Calu3 (cell line): Measurements from ENCODE around the gene KRT8. TPM values are rescaled to one million over a fixed set of nuclear protein-coding genes. Genes with fewer than 3 reads are reported as not detected.
A peak's percentile ranks its signal among the peaks of the same experiment; 100 is the strongest.

Source experiments
- BruUV-seq: library from RNA; stranded (reverse); fragments of 400-500 nt; replicated peaks from 2 replicates; lab custom pipeline; 2021; lab: Mats Ljungman, UMichigan
- CTCF ChIA-PET: fragments of 300-600 bp; sonication (Branson Sonifier 250); formaldehyde crosslinking; loops from one replicate; lab custom pipeline; 2022; ENCODE audit warnings: antibody characterized with exemption; lab: Charles Lee
- DNase-seq: peaks from one replicate; pipeline ENCODE4 v3.0.0; 2022
- H3K27ac Mint-ChIP-seq: one replicate; pipeline ENCODE4 v1.8.0; 2022; ENCODE audit warnings: mixed read lengths; ENCODE audit not compliant: unreplicated experiment
- H3K27me3 Mint-ChIP-seq: one replicate; pipeline ENCODE4 v1.8.0; 2022; ENCODE audit warnings: mixed read lengths; ENCODE audit not compliant: unreplicated experiment
- H3K36me3 Mint-ChIP-seq: one replicate; pipeline ENCODE4 v1.8.0; 2022; ENCODE audit warnings: mild to moderate bottlenecking, moderate library complexity, mixed read lengths; ENCODE audit not compliant: insufficient read depth, unreplicated experiment
- H3K4me1 Mint-ChIP-seq: one replicate; pipeline ENCODE4 v1.8.0; 2022; ENCODE audit warnings: mild to moderate bottlenecking, low read depth, mixed read lengths; ENCODE audit not compliant: unreplicated experiment
- H3K4me3 Mint-ChIP-seq: one replicate; pipeline ENCODE4 v1.8.0; 2022; ENCODE audit warnings: mild to moderate bottlenecking, low read depth, moderate library complexity, mixed read lengths; ENCODE audit not compliant: unreplicated experiment
- H3K9me3 Mint-ChIP-seq: one replicate; pipeline ENCODE4 v1.8.0; 2022; ENCODE audit warnings: low read depth, mixed read lengths; ENCODE audit not compliant: unreplicated experiment
- intact Hi-C: fragments of 100-400 bp; cut with micrococcal nuclease; formaldehyde crosslinking; loops from one replicate; pipeline ENCODE4 v1.10.0; 2022; ENCODE audit not compliant: unreplicated experiment
- total RNA-seq: library from RNA; stranded (reverse); gene quantifications from 2 replicates; pipeline ENCODE4 v1.2.3, GENCODE V29; 2022
- TF ChIP-seq, protein P1 (sequence below): fragments of 200-600 bp; IDR thresholded peaks from one replicate; pipeline ENCODE4 v1.8.0; 2022; ENCODE audit warnings: antibody characterized with exemption; ENCODE audit not compliant: unreplicated experiment

Gene KRT8
- total RNA-seq, 1 experiment from 2014 or later: 2,474 TPM

DNA sequence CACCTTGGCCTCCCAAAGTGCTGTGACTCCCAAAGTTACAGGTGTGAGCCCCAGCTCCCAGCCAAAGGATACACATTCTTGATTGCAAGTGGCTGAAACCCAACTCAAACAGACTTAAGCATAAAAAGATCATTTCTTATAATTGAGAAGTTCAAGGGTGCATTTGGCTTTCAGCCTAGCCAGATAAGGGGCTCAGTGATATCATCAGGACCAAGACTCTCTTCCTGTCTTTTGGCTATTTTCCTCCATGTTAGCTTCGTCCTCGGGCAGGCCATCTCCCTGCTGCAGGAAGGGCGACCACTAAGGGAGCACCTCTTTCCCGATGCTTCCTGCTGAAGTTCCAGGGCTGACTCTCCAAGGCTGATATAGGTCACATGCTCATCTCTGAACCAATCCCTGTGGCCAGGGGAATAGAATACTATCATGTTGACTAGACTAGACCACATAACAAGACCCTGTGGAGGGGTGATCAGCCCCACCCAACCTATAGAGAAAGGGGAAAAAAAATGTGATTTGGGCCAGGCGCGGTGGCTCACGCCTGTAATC is 9.8 kb upstream of the KRT8 start:
- no peaks in the 10 kb centered on the region for H3K27me3 Mint-ChIP-seq
- no peak for DNase-seq
- no peaks in the 10 kb centered on the region for H3K36me3 Mint-ChIP-seq
- H3K27ac Mint-ChIP-seq: no peak overlapping the region
- H3K4me1 Mint-ChIP-seq: peaks cover 15% of the 10 kb centered on the region
- BruUV-seq: no TSS peak
- CTCF ChIA-PET: no interaction called here
- intact Hi-C loops: no loop called here
- TF ChIP-seq, protein P1, sequence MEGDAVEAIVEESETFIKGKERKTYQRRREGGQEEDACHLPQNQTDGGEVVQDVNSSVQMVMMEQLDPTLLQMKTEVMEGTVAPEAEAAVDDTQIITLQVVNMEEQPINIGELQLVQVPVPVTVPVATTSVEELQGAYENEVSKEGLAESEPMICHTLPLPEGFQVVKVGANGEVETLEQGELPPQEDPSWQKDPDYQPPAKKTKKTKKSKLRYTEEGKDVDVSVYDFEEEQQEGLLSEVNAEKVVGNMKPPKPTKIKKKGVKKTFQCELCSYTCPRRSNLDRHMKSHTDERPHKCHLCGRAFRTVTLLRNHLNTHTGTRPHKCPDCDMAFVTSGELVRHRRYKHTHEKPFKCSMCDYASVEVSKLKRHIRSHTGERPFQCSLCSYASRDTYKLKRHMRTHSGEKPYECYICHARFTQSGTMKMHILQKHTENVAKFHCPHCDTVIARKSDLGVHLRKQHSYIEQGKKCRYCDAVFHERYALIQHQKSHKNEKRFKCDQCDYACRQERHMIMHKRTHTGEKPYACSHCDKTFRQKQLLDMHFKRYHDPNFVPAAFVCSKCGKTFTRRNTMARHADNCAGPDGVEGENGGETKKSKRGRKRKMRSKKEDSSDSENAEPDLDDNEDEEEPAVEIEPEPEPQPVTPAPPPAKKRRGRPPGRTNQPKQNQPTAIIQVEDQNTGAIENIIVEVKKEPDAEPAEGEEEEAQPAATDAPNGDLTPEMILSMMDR: no peak
- H3K4me3 Mint-ChIP-seq: no peak overlapping the region
- H3K9me3 Mint-ChIP-seq: no peaks in the 10 kb centered on the region

DNA sequence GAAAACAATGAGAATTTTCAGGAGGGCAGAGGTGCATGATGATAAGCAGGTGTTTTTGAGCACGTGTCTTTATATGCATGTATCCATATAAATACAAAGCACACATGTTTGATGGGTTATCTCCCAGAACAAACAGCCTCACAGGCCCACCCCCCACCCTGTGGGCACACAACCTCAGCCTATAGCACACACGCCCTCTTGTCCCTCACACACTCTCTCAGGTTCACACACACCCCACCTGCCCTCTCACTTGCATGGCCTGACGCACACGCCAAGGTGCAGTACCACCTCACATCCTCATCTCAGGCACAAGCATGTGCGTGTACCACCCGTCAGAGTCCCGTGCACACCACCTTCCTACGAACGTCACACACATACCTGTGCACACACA is 8.6 kb upstream of the KRT8 start:
- Mint-ChIP-seq H3K27ac (no peak overlapping the region), H3K4me1 (peaks cover 27% of the 10 kb centered on the region), H3K9me3 (no peaks in the 10 kb centered on the region), H3K36me3 (peaks cover 3% of the 10 kb centered on the region), H3K27me3 (no peaks in the 10 kb centered on the region), H3K4me3 (no peak overlapping the region)
- intact Hi-C loops: no loop called here
- CTCF ChIA-PET: no interaction called here
- no peak for DNase-seq
- BruUV-seq: no TSS peak
- TF ChIP-seq, protein P1: no peak

DNA sequence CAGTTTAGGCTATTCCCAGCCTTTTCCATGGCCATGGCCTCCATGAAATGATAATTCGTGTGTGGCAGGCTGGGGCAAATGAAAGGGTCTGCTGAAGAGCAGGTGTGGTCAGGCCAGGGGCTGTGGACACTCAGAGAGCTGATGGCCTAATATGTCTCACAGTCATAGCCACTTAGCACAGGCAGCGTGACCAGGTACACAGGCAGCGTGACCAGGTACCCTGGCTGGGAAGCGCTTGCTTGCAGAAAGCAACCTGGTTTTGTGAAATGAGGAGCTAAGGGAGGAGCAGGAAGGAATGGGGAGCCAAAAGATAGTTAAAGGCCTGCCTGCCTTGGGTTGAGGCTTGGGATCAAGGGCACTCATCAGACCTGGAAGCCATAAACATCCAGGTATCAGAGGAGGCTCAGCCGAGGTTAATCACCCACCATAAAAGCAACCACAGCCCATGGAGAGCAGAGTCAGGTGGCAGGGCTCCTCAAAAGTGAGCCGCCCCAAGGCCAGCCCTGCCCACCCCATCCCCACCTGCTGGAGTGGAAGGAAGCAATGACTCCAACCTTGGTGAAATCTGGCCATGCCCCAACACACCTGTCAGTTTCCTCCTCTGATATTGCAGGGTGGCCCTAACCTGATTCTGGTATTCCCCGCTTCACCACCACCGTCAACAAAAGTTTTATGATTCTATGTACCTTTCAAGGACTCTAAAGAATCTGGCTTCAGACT is 8.0 kb upstream of the KRT8 start:
- peaks cover 33% of the 10 kb centered on the region for H3K4me1 Mint-ChIP-seq
- CTCF ChIA-PET: no interaction called here
- intact Hi-C loops: no loop called here

DNA sequence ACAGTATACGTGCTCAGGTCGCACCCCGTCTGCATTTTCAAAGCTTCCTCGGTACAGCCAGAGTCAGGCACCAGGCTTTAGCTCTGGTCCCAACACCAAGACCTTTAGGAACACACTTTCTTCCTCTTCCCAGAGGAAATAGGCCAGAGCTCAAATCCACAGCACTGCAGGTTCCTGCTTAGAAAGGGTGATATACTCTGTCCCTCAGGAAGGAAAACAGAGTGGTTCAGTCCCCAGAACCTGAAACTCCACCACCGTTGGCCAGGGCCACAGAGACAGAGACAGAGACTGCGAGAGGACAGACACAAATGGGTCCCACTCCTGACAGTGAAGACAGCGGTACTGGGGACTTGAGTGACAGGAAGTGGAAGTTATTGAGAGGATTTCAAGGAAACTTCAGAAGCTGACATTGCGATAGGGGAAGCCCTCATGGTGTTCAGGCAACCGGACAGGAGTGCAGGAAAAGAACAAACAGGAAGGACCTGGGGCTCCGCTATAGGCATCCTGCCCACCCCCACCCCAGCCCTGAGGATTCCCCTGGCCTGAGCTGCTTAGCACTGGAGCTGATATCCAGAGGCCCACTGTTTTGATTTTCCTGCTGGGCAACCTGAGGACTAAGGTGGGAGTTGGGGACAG is 5.5 kb upstream of the KRT8 start:
- CTCF ChIA-PET: no interaction called here
- intact Hi-C loops: no loop called here
- Mint-ChIP-seq H3K4me1 (peaks cover 53% of the 10 kb centered on the region), H3K4me3 (no peak overlapping the region), H3K9me3 (no peaks in the 10 kb centered on the region), H3K27me3 (no peaks in the 10 kb centered on the region), H3K36me3 (peaks cover 33% of the 10 kb centered on the region), H3K27ac (peak overlapping the region; percentile 64)
- no TSS peak for BruUV-seq
- TF ChIP-seq, protein P1: no peak
- DNase-seq: no peak

More for the DNA sequence above, 8.0 kb upstream of the KRT8 start:
- H3K4me3 Mint-ChIP-seq: no peak overlapping the region
- H3K27ac Mint-ChIP-seq: no peak overlapping the region
- DNase-seq: no peak
- H3K36me3 Mint-ChIP-seq: peaks cover 8% of the 10 kb centered on the region
- TF ChIP-seq, protein P1: no peak
- BruUV-seq: no TSS peak
- no peaks in the 10 kb centered on the region for H3K27me3 Mint-ChIP-seq
- H3K9me3 Mint-ChIP-seq: no peaks in the 10 kb centered on the region
